SK-N-MC (cell line): ENCODE measurements around the gene ANXA10.
"Not testable (repeated sequence)": the region's sequence is repeated elsewhere in the genome, so short reads cannot be mapped to it uniquely, and the experiment has no call there.

Experiments used
- DNase-seq: peaks from one replicate; pipeline ENCODE4 v3.0.0-alpha.2; 2011; ENCODE audit warnings: low read depth, low spot score
- H3K27ac ChIP-seq: fragments of 200-600 bp; sonication (generic); 2 replicates; pipeline ENCODE4 v1.5.1; 2016; ENCODE audit warnings: mixed run types
- H3K36me3 ChIP-seq: fragments of 200-600 bp; sonication (generic); 2 replicates; pipeline ENCODE4 v1.6.1; 2017; ENCODE audit warnings: antibody characterized with exemption, low read length, mixed read lengths; ENCODE audit not compliant: insufficient read depth
- H3K4me3 ChIP-seq: fragments of 200-600 bp; sonication (generic); 2 replicates; pipeline ENCODE4 v1.5.1; 2016
- H3K9ac ChIP-seq: fragments of 200-600 bp; sonication (generic); 2 replicates; pipeline ENCODE4 v1.8.0; 2017; ENCODE audit warnings: mixed run types, mixed read lengths; ENCODE audit not compliant: insufficient read length
- H3K9me3 ChIP-seq: fragments of 200-600 bp; sonication (generic); 2 replicates; pipeline ENCODE4 v1.6.1; 2017; ENCODE audit warnings: low read depth, mild to moderate bottlenecking, antibody characterized with exemption, low read length, moderate library complexity, mixed read lengths
- EZH2 ChIP-seq: fragments of 200-600 bp; sonication (generic); IDR thresholded peaks from one replicate; pipeline ENCODE4 v1.6.1; 2017; ENCODE audit warnings: antibody characterized with exemption
- FOXP2 ChIP-seq: optimal IDR thresholded peaks from 2 replicates; pipeline ENCODE3; 2011; ENCODE audit warnings: mild to moderate bottlenecking, moderate library complexity; ENCODE audit not compliant: insufficient read depth; ENCODE audit errors: extremely low read length, control extremely low read depth
- POLR2AphosphoS5 ChIP-seq: IDR thresholded peaks from 2 replicates; pipeline ENCODE4 v1.6.1; 2012; ENCODE audit warnings: mild to moderate bottlenecking, low read depth, low read length, borderline replicate concordance

The ANXA10 gene

DNA sequence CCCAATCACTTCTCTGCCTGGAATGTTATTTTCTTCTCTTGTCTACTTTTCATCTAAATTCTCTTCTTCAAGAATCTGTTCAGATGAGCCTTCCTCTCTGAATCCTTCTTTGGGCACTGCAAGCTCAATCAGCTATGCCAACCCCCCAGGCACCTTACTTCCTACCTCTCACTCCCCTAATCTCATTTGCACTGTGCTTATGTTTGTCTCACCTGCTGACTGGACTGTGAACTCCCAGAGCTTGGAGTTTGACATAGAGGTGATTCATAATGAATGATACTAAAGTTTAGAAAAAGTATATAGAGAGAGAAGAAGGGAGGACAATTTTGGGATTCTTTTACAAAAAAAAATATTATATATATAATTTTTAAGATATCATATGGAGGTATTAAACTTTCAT lies 36.3 kb downstream of the ANXA10 start:
- no peaks in the 10 kb centered on the region for H3K9me3 ChIP-seq
- H3K36me3 ChIP-seq = no peaks in the 10 kb centered on the region
- no peak overlapping the region for H3K4me3 ChIP-seq
- no peak overlapping the region for H3K9ac ChIP-seq
- H3K27ac ChIP-seq = no peak overlapping the region
- no peak for DNase-seq
- no peak for TF ChIP-seq EZH2
- no peak for TF ChIP-seq POLR2AphosphoS5
- no peak for TF ChIP-seq FOXP2

- H3K4me3 ChIP-seq = no peak overlapping the region
- H3K9me3 ChIP-seq = no peaks in the 10 kb centered on the region
- no peak overlapping the region for H3K9ac ChIP-seq
- DNase-seq = no peak
- no peaks in the 10 kb centered on the region for H3K36me3 ChIP-seq
- no peak for TF ChIP-seq EZH2
- no peak for TF ChIP-seq FOXP2
- TF ChIP-seq POLR2AphosphoS5 = no peak
- no peak overlapping the region for H3K27ac ChIP-seq
Measured at GRCh38 chr4:168129046-168129772, 36.9 kb downstream of the ANXA10 start.

GRCh38 chr4:168129802-168130201 lies 37.5 kb downstream of the ANXA10 start:
- Histone ChIP-seq H3K36me3 (no peaks in the 10 kb centered on the region), H3K9me3 (no peaks in the 10 kb centered on the region), H3K9ac (no peak overlapping the region), H3K27ac (no peak overlapping the region), H3K4me3 (no peak overlapping the region)
- TF ChIP-seq FOXP2 (no peak), EZH2 (no peak), POLR2AphosphoS5 (no peak)
- no peak for DNase-seq

GRCh38 chr4:168131196-168131595 lies 38.9 kb downstream of the ANXA10 start:
- H3K36me3 ChIP-seq = no peaks in the 10 kb centered on the region
- no peak overlapping the region for H3K9ac ChIP-seq
- no peak overlapping the region for H3K27ac ChIP-seq
- H3K9me3 ChIP-seq = no peaks in the 10 kb centered on the region
- H3K4me3 ChIP-seq = no peak overlapping the region
- TF ChIP-seq EZH2 (no peak), FOXP2 (no peak), POLR2AphosphoS5 (no peak)
- DNase-seq = no peak

DNA sequence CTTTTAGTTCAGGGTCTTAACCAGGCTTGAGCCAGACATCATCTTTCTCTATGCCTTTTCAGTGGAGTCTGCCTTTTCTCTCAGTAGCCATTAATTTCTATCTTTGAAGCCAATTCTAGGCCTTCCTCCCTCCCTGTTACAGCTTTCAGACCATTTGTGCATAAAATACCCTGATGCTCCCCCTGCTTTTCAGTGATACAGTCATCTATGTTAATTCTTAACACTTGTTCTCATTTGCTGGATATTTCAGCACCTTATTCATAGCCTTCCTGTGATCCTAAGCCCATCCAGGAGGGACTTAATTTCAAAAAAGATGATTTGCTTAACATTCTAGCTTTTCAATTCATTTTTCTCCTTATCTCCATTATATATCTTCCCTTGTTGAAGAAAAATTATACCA lies 42.3 kb downstream of the ANXA10 start:
- no peak for DNase-seq
- TF ChIP-seq EZH2 = no peak
- no peak for TF ChIP-seq POLR2AphosphoS5
- no peak for TF ChIP-seq FOXP2
- Histone ChIP-seq H3K4me3 (no peak overlapping the region), H3K36me3 (no peaks in the 10 kb centered on the region), H3K9ac (no peak overlapping the region), H3K9me3 (no peaks in the 10 kb centered on the region), H3K27ac (no peak overlapping the region)

- H3K27ac ChIP-seq, H3K36me3 ChIP-seq, DNase-seq, H3K9me3 ChIP-seq, H3K4me3 ChIP-seq, H3K9ac ChIP-seq: not testable (repeated sequence)
Measured at GRCh38 chr4:168135860-168136259, 43.5 kb downstream of the ANXA10 start.

DNA sequence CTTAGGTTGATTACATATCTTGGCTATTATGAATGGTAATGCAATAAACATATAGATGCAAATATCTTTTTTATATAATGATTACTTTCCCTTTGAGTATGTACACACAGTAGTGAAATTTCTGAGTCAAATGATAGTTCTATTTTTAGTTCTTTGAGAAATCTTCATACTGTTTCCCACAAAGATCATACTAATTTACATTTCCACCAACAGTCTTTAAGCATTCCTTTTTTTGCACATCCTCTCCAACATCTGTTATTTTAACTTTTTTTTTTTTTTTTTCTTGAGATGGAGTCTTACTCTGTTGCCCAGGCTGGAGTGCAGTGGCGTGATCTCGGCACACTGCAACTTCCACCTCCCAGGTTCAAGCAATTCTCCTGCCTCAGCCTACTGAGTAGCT lies 45.4 kb downstream of the ANXA10 start:
- DNase-seq, H3K9me3 ChIP-seq, H3K36me3 ChIP-seq, H3K4me3 ChIP-seq, H3K9ac ChIP-seq, H3K27ac ChIP-seq: not testable (repeated sequence)

- H3K9me3 ChIP-seq = no peaks in the 10 kb centered on the region
- TF ChIP-seq FOXP2 (no peak), POLR2AphosphoS5 (no peak), EZH2 (no peak)
- H3K4me3 ChIP-seq = no peak overlapping the region
- DNase-seq = no peak
- H3K36me3 ChIP-seq = no peaks in the 10 kb centered on the region
- no peak overlapping the region for H3K9ac ChIP-seq
- H3K27ac ChIP-seq = no peak overlapping the region
Measured at GRCh38 chr4:168138143-168138542, 45.8 kb downstream of the ANXA10 start.

- TF ChIP-seq POLR2AphosphoS5 = no peak
- TF ChIP-seq EZH2 = no peak
- no peak for TF ChIP-seq FOXP2
- Histone ChIP-seq H3K27ac (no peak overlapping the region), H3K36me3 (no peaks in the 10 kb centered on the region), H3K4me3 (no peak overlapping the region), H3K9ac (no peak overlapping the region), H3K9me3 (no peaks in the 10 kb centered on the region)
- no peak for DNase-seq
Measured at GRCh38 chr4:168139336-168139735, 47.0 kb downstream of the ANXA10 start.
